ENCODE data around the gene CHST11.

DNA sequence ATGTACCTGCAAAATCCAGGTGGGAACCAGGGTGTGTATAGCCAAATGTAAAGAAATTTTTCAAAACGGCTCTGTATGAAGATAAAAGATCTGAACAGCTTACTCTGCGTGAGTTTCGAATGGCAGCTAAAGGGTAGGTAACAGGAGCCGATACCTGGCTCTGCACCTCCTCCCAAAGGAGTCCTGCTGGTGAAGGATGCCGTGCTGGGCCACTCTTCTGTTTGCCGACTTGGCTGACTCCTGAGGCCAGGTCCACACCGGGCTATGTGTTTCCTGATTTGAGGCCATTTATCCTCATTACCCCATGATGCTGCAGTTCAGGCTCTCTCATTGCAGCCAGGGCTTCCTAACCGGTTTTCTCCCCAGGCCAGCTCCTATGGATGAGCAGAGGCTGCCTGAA lies 256.7 kb downstream of the CHST11 start:
- TF ChIP-seq POLR2A (IDR thresholded peaks at IDR 0.05; ENCODE audit: low read depth) (no peak), POLR2AphosphoS5 (IDR thresholded peaks at IDR 0.05) (no peak)

All from esophagus muscularis mucosa (tissue), 2 donors.